Ovary (tissue), 10 donors: ENCODE measurements around the gene ARSA. TPM values are rescaled to one million over a fixed set of nuclear protein-coding genes. Genes with fewer than 3 reads are reported as not detected.
A peak's percentile ranks its signal among the peaks of the same experiment; 100 is the strongest.

Experiments
- DNase-seq, 5 donors: peaks; one replicate each; pipeline ENCODE4 v3.0.0-alpha.2; 2019 to 2020
- H3K27ac ChIP-seq, 2 donors: fragments of 200-600 bp; one replicate each; pipeline versions ENCODE4 v1.5.1 to v1.8.0; 2019 to 2022
- H3K27me3 ChIP-seq: fragments of 200-600 bp; one replicate; pipeline ENCODE4 v1.8.0; 2022
- H3K36me3 ChIP-seq: fragments of 200-600 bp; sonication (generic); one replicate; pipeline ENCODE4 v1.5.1; 2019
- H3K4me1 ChIP-seq: one replicate; pipeline ENCODE4 v1.8.1; 2013; ENCODE audit warnings: mild to moderate bottlenecking, moderate library complexity; ENCODE audit not compliant: insufficient read depth
- H3K4me3 ChIP-seq: fragments of 200-600 bp; sonication (generic); one replicate; pipeline ENCODE4 v1.5.1; 2017
- H3K9me3 ChIP-seq, 2 donors: fragments of 200-600 bp in 1 of 2; sonication (generic) in 1 of 2; one replicate each; pipeline versions ENCODE4 v1.5.1 to v1.8.1; 2013 to 2019; ENCODE audit warnings: mild to moderate bottlenecking in 1 of 2, moderate library complexity in 1 of 2
- EP300 ChIP-seq: sonication (generic); formaldehyde crosslinking; IDR thresholded peaks from one replicate; pipeline ENCODE4 v1.6.1; 2017; ENCODE audit warnings: antibody characterized with exemption
- POLR2A ChIP-seq: fragments of 450-650 bp; IDR thresholded peaks from one replicate; pipeline ENCODE4 v1.6.1; 2017; ENCODE audit warnings: antibody characterized with exemption, mild to moderate bottlenecking, moderate library complexity
- WGBS, 3 donors: extraction: QIAGEN DNeasy Blood & Tissue Kit in 1 of 3; methylation state at CpG; one replicate each; pipeline versions ENCODE4 v1.1.5 to v1.1.7; 2013 to 2017; 5-methylcytosine and 5-hydroxymethylcytosine counted together
- intact Hi-C, 4 donors: fragments of 100-400 bp; cut with DNase I; formaldehyde crosslinking; loops; one replicate each; pipeline versions ENCODE4 v1.11.0 to v1.15.1; 2022 to 2023
- long read RNA-seq, 3 donors: library from polyadenylated mRNA in 2 of 3; unstranded in 2 of 3; transcript quantifications; one replicate each; pipeline ENCODE4 v2.0.0 and lab custom pipeline, GENCODE V29; 2021 to 2026
- polyA plus RNA-seq, 2 donors: library from polyadenylated mRNA; stranded (reverse); fragments of 200-250 nt in 1 of 2; fragments of 350-450 nt in 1 of 2; fragmentation: Illumina TruSeq in 1 of 2; extraction: RNeasy Lipid Tissue Mini Kit (QIAGEN cat#74804) in 1 of 2; gene quantifications; one replicate each; pipeline ENCODE4 v1.2.3, GENCODE V29; 2013 to 2014
- total RNA-seq, 7 donors: library from RNA; depleted of rRNA in 2 of 7; stranded (reverse); fragments of >200 nt in 2 of 7; fragmentation: NEBNext Ultra II Directional in 3 of 7; extraction: Animal tissue kit (Norgen Biotek cat#: 25700) in 3 of 7; gene quantifications; one replicate each; pipeline versions ENCODE4 v1.1.0 to v1.2.4, GENCODE V29; 2016 to 2023
- TF ChIP-seq, protein P1 (sequence below), 3 donors: fragments of 450-650 bp in 2 of 3; fragments of 200-600 bp in 1 of 3; IDR thresholded peaks; one replicate each; pipeline versions ENCODE4 v1.5.1 to v1.8.0; 2016 to 2022; ENCODE audit warnings: antibody characterized with exemption in 3 of 3, mild to moderate bottlenecking in 1 of 3
- donor health status: DM: no; HTN: no; CAD: no; lungs with moderate emphysema.
- donor health status: DM: no; HTN: no; CAD: no.
- donor health status: Bipolar disorder and iron deficiency.
- donor health status: DM: yes; HTN: yes; CAD: no.
- donor health status: DM: no; HTN: no; CAD: no.
- donor health status: DM: yes; HTN: yes; CAD: no.

ARSA gene
- 10 to 100 TPM; 11.9 to 51.6 (median 19.9) TPM for total RNA-seq
- 10 to 100 TPM in 1 of 2 donors, 1 to 10 TPM in 1; 2.1 to 13.1 TPM for polyA plus RNA-seq
- long read RNA-seq, donor 1, transcript ARSA-201 (8 exons, 2,050 nt): major isoform, 12 of 28 reads
- long read RNA-seq, donor 1, transcript ARSA-202 (9 exons, 1,895 nt): minor isoform, 9 of 28 reads
- long read RNA-seq, donor 1, partial matches to known transcripts: 1 of 28 reads
- long read RNA-seq, donor 1, other reads (novel, unspliced or antisense): 5 of 28 reads
- long read RNA-seq, donor 2, partial matches to known transcripts: 0 of 3 reads
- long read RNA-seq, donor 2, other reads (novel, unspliced or antisense): 0 of 3 reads
- long read RNA-seq, donor 3, transcript ARSA-201 (8 exons, 2,050 nt): major isoform, 17 of 47 reads
- long read RNA-seq, donor 3, transcript ARSA-202 (9 exons, 1,895 nt): minor isoform, 8 of 47 reads
- long read RNA-seq, donor 3, partial matches to known transcripts: 6 of 47 reads
- long read RNA-seq, donor 3, other reads (novel, unspliced or antisense): 13 of 47 reads

DNA sequence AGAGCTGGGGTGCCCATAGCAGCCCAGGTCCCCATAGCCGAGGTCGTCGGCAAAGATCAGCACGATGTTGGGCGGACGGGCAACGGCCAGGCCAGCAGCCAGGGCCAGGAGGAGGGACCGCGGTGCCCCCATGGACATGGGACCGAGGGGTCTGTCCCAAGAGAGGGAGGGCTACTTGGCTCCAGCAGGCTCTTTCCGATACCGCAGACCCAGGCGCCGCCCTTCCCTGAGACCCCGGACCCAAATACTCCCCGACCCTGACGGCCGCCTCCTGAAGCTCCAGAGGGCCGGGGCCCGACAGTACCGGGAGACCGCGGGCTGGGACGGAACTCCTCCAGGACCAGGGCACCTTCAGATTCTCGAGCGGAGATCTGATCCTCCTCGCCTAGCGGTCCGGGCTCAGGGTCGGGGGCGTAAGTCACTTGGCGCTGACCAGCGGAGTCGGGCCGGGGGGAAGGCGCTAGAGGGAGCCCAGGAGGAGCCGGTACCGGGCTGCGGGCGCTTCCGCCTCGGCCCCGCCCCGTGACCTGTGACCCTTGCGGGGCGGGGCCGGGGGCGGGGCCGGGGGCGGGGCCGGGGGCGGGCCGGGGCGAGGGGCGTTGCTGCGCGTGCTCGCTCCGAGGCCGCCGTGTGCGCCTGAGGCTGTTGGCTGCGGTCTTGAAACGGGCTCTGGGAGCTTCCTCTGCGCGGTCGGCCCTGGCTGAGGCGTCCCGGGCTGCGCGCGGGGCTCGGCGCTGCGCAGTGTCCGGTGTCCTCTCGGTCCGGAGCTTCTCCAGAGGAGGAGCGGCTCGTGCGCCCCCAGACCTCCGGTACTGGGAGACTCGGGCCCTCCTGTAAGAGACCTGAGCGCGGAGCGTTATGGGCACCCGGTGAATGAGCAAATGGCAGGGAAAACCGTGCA is at the start of gene ARSA:
TSS of gene ARSA (minus strand) at position 511 of the 901 bp plus-strand sequence. CDS start at position 138, 373 bp downstream.
- intact Hi-C loops: no loop called here
- H3K27me3 ChIP-seq: no peaks in the 10 kb centered on the region
- H3K36me3 ChIP-seq: no peaks in the 10 kb centered on the region
- H3K27ac ChIP-seq: peak within 1 kb of the TSS; percentile 1 to 59
- TF ChIP-seq POLR2A (no peak), EP300 (no peak)
- TF ChIP-seq, protein P1, sequence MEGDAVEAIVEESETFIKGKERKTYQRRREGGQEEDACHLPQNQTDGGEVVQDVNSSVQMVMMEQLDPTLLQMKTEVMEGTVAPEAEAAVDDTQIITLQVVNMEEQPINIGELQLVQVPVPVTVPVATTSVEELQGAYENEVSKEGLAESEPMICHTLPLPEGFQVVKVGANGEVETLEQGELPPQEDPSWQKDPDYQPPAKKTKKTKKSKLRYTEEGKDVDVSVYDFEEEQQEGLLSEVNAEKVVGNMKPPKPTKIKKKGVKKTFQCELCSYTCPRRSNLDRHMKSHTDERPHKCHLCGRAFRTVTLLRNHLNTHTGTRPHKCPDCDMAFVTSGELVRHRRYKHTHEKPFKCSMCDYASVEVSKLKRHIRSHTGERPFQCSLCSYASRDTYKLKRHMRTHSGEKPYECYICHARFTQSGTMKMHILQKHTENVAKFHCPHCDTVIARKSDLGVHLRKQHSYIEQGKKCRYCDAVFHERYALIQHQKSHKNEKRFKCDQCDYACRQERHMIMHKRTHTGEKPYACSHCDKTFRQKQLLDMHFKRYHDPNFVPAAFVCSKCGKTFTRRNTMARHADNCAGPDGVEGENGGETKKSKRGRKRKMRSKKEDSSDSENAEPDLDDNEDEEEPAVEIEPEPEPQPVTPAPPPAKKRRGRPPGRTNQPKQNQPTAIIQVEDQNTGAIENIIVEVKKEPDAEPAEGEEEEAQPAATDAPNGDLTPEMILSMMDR (IDR thresholded peaks at IDR 0.05): peak in 2 of 3 donors; percentile 13 to 22
- peak within 1 kb of the TSS; percentile 40 for H3K4me3 ChIP-seq
- no peaks in the 10 kb centered on the region for H3K9me3 ChIP-seq
- 4 to 5% (median 5%) methylated on average over 65 to 88 of the region's 88 CpGs for WGBS, 3 donors
- peak; percentile 77 to 87 (median 82) for DNase-seq
- H3K4me1 ChIP-seq: peaks cover 7% of the 10 kb centered on the region

DNA sequence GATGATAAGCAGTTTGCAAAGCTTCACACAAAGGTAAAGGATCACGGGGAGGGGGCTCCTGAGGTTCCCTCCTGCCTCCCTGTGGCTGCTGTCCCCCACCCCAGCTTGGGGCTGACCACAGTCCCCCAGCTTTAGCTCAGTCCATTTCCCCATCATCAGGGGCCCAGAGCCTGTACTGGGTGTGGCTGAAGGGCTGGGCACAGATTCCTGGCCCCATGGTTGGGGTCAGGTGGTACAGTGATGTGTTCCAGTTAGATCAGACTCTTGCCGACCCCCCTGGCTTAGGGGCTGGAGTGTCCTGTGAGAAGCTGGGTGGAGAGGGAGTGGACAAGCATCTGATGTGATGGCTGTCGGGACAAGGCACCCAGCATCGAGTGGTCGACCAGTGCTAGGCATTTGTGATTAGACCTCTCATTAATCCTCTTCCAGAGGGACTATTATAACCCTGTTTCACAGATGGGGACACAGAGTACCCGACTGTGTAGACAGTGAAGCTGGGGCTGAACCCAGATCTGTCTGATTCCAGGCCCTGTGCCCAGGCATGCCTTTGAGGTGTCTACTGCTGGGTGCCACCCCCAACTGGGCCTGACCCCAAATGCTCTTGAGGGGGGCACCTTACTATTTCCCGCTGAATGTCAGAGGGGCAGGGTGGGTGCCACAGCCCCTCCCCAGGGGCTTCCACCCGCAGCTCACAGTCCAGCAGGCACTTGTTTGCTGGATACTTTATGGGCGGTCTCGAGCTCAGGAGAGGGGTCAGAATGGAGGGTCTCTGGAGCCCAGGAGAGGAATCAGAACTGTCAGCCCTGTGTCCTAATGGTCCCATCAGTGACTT is 48.9 kb upstream of the ARSA start:
- WGBS, 3 donors: 69 to 82% (median 75%) methylated on average over 9 to 10 of the region's 10 CpGs
- intact Hi-C loops: no loop called here
- Histone ChIP-seq H3K27me3 (no peaks in the 10 kb centered on the region), H3K9me3 (no peaks in the 10 kb centered on the region), H3K27ac (no peak overlapping the region), H3K36me3 (no peaks in the 10 kb centered on the region), H3K4me1 (peaks cover 4% of the 10 kb centered on the region), H3K4me3 (no peak overlapping the region)
- TF ChIP-seq, protein P1 (IDR thresholded peaks at IDR 0.05): no peak
- no peak for TF ChIP-seq EP300
- TF ChIP-seq POLR2A: no peak
- peak in 1 of 5 donors; percentile 11 for DNase-seq

DNA sequence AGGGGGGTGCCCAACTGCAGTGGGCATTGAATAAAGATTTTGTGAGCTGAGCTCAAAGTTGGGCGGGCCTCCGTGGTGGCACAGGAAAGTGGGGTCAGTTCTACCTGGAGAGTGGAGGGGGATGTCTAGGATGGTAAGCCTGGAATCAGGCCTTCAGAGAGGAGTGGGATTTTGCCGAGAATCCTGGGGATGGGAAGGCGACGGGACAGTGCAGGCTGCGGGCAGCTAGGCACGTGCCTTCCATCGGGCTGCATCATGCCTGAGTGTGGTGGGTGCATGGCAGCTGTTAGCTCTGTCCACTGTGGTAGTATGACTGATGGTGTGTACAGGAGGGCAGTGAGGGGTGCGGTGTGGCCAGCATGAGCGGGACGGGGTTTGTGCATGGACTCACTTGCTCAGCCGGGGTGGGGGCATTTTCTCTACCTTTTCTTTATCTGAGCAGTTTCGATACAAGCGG is 48.3 kb upstream of the ARSA start:
- WGBS, 3 donors: 80 to 88% (median 86%) methylated on average over 14 of the region's 14 CpGs
- no peak overlapping the region for H3K27ac ChIP-seq
- H3K4me3 ChIP-seq: no peak overlapping the region
- H3K36me3 ChIP-seq: no peaks in the 10 kb centered on the region
- TF ChIP-seq EP300: no peak
- TF ChIP-seq POLR2A: no peak
- TF ChIP-seq, protein P1 (IDR thresholded peaks at IDR 0.05): no peak
- DNase-seq: no peak
- H3K27me3 ChIP-seq: no peaks in the 10 kb centered on the region
- H3K9me3 ChIP-seq: no peaks in the 10 kb centered on the region
- intact Hi-C loops: no loop called here
- H3K4me1 ChIP-seq: peaks cover 4% of the 10 kb centered on the region
